Stimulated activated naive CD4-positive, alpha-beta T cell (primary cell): ENCODE measurements around the gene ASRGL1.

ENCODE experiments used
- DNase-seq, 6 experiments: peaks; one replicate each; lab custom pipeline; 2025; lab: John Stamatoyannopoulos, UW

ASRGL1 gene

DNA sequence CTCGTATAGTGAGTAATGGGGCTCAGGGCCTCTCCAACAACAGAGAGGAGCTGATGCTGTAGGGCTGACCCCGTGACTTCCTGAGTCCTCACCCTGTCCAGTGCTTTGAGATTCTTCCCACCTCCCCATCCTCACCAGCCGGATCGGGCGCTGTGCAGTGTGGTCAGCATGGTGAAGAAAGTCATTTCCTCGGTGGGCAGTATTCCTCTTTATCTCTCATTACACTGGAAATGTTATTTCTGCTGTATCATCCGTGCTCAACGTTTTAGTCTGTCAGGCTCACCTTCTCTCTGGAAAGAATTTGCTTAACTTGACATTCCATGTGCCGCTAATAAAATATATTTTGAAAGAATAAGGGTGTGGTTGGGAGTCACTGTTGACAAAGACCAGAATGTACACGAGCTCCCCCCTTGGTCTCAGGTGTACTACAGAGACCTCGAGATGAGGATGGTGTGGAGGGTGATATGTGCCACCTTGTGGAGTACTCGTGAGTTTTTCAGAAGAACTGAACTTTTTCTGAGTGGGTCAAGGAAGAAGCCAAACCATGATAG, 55.9 kb downstream of the ASRGL1 start:
- peak in 3 of 6 experiments; percentile 12 to 37 (median 32) for DNase-seq

DNA sequence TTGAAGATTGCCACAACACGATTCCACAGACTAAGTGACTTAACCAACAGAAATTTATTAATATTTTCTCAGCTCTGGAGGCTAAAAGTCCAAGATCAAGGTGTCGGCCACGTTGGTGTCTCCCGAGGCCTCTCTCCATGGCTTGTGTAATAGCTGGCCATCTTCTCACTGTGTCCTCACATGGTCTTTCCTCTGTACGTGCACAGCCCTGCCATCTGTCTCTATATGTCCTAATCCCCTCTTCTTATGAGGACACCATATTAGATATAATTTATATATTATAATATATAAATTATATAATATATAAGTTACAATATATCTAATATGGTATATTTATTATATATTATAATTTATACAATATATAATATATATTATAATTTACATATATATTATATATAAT, 56.5 kb downstream of the ASRGL1 start:
- no peak for DNase-seq

DNA sequence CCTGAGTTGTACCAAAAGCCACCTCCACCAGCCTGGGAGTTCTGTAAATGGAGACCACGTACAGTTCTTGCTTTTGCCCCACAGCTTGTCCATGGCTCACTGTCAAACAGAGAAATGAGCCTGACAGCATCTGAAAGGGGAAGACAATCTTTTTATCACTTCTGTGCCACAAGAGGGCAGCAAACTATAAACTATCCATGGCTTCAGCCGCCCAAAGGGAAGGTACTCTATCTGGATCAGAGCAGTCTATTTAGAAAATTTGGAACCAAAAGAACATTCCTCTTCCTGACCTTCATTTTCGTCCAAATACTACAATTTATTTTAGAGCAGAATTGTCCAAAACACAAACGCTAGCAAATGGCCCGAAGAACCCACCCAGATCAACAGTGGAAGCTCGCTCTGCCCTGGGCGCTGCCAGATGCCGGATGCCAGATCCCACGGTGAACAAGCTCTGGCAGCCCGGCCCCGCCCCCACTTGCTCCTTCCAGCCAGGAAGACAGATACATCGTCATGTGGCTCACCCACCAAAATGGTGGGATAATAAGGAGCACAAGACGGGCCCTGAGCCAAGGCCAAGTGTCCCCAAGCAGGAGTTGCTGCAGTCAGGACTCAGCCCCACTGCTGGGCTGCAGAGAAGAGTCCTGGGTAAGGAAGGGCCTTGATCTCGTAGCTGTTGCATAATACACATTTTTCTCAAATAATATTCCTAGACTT, 57.7 kb downstream of the ASRGL1 start:
- DNase-seq, result peak; percentile 14 to 60 (median 35)

DNA sequence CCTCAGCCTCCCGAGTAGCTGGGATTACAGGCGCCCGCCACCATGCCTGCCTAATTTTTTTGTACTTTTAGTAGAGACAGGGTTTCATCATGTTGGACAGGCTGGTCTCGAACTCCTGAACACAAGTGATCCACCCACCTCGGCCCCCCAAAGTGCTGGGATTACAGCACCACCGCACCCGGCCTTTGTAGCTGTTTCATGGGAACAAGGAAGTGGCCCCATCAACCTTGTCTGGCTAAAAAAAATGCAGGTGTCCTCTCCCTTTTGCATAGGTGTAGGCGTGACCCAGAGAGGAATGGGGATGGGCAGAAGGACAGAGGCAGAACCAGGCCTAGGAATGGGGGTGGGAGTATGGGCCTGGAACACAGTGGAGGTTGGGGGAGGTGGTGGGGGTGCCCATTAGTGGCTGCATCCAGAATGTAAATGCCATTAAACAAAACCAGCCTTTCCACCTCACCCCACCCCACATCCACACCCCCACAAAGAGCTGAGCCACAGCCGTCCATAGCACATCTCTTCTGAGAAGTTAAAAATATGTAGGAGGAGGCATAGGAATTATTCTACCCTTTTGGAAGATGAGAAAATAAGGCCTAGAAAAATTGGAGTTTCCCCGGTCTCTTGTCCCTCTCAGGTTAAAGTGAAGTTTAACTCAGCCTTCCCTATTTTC, 58.8 kb downstream of the ASRGL1 start:
- DNase-seq, result no peak

DNA sequence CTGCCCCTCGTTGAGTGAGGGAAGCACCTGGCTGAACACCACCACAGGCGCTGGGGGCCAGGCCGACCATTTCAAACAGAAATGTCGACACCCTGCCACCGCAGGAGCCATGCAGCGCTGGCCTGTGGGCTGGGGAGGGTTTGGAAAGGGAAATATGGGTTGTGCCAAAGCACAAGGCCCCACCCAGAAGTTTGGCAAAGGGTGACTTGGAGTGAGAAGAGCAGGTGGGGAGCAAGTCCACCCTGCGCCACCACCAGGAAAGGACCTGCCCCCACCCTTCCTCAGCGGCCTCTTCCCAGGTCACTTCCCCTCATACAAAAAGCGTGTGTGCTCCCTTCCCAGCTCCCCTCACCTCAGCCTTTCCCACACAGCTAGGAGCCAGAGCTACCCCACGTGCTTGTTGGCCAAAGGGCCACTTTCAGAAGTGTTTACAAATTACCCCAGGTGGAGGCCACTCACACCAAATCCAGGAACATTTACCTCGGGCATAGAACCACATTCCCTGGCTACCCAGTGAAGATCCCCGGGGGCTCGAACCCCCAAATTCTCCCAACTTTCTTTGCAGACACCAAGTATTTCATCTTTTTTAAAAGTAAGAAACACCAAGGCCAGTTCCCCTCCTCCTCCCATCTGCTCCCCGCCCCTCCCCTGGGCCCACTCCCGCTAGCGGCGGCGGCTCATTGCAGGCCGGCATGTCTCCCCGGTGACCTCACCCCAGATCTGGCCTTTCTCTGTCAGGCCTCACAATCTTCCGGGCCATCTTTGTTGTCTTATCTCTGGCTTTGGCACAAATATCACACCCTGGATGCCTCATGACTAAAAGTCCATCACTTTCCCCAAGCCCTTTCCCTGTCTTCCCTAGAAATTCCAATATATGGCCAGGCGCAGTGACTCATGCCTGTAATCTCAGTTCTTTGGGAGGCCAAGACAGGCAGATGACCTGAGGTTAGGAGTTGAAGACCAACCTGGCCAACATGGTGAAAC, 61.1 kb downstream of the ASRGL1 start:
- DNase-seq, result no peak

DNA sequence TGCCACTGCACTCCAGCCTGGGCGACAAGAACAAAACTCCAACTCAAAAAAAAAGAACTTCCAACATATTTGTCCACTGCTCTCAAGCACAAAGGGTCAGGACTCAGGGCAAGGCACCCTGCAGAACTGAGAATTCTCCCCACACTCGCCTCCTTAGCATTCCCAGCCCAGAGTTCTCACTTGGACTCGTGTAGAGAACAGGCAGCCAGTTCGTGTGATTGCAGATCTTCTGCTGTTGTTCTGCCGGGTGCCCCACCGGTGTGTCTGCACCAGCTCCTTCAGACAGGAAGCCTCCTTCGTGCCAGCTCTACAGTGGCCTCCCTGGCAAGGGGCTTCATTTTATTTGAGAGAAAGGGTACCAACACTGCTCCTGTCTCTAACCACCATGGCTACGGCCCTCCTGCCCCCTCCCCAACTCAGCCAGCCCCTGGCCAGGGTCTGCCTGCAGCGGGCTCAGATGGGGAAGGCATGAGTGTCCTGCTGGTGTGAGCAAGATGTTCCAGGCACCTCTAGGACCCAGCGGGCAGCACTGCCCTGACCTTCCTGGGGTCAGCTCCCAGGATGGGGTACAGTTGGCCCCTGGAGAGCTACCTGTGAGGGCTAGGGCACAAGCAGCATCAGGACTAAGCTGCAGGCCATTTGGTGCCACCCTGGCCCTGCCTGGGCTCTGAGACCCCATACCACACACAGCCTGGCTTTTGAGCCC, 62.1 kb downstream of the ASRGL1 start:
- DNase-seq, result peak in 2 of 6 experiments; percentile 6 to 30

DNA sequence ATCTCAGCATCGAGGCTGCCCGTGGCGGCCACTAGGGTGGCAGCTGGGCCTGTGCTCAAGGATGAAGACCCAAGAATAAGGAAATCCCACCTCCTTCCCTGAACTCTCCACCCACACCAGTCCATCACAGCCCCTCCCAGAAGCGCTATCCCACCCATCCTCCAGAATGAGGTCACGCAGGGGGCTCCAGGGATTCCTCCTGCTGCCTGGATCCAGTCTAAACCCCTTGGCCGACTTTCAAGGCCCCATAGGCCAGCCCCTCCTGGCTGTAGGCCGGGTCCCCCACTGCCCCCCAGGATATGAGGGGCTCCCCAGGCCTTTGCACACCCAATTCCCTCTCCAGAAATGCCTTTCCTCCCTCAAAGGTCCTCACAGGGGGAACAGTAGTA, 62.6 kb downstream of the ASRGL1 start:
- DNase-seq, result no peak

DNA sequence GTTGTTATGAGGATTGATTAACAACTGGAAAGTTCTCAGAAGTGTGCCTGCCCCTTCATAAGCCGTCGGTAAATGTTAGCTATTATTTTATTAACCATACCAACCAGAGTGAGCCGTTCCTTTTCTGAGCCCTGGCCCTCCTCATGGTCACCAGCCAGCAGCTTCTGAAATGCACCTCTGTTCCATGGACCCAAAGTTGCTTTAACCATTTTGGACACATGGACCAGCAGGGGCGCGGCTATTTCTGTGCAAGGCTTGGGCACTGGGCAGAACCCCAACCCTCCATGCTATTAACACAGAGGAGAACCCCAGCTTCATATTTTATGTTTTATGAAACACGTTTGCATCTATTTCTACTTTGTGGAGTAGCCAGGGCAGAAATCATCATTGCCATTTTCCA, 63.0 kb downstream of the ASRGL1 start:
- no peak for DNase-seq

DNA sequence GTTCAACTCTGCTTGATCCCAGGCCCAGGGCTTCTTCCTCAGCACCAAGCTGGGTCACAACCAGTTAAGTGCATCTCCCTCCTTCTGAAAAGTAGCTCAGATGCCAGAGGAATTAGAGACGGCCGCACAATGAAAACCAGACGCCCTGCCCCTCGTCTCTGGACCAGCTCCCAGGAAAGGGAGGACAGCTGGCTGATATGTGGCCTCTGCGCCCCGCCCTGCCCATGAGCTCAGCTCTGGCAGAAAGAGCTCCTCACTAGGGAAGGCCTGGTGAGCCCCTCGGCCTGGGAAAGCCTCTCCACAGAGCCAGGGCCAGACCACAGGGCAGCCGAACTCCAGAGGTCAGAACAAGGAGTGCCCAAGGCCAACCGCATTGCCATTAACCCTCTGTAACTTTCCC, 63.5 kb downstream of the ASRGL1 start:
- DNase-seq, result no peak

DNA sequence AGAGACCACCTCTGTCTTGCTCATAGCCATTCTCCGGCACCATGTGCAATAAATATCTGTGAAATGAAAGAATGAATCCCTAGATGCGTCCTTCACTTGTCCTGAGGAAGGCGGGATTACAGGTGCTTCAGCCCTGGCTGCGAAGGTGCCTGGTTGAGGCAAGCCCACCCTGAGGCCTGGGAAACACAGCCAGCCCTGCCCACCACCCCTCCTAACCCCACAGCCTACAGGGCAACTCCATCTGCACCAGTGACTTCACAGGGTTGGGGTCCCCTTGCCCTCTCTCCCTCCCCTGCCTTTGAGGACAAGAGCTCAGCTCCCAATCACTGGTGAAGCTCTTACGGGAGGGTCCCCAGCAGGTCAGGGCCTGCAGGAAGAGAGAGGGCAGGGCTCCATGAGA, 64.1 kb downstream of the ASRGL1 start:
- DNase-seq, result no peak

DNA sequence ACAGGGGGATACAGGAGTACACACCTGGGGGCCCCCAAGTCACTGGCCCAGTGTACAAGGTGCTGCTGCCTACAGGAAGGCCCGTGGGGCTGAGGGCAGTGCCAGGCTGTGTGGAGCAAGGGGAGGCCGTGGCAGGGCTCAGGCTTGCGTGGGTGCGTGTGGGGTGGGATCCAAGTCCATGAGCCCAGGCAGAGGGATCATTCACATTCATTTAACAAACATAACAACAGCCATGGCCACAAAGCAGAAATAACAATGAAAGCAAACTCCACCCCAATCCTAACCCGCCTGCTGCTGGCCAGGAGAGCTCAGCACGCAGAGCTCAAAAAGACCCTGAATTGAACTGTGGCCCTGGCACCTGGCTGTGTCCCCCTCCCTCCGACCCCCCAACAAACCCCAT, 64.6 kb downstream of the ASRGL1 start:
- DNase-seq, result no peak

DNA sequence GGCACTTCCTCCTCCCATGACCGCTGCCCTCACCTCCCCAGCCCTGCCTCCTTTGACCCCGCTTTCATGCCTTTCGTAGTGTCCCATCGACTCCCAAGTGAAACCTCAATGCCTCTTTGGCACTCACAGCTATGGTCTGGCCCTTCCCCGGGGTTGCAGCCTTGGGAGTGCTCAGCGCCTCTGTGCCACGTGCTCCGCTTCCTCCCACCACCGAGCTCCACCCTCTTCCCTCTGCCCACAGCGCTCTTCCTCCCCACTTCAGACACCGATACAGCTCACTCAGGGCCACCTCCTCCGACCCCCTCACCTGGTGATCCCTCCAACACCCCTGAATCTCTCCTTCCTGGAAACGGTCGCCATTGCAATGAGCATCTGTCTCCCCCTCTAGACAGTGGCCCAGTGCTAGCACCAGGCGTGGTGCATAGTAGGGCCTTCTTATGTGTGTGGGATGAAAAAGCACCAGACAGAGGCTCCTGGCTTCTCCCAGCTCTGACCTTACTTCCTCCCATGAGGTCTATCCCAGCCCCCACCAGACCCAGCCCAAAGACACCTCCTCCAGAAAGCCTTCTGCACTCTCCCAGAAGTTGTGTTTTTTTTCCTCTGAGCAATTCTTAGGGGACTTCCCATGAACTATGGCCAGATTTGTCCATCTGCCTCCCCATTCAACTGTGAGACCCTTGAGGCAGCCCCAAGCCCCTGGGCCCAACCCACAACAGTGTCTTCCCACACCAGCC, 65.1 kb downstream of the ASRGL1 start:
- peak in 5 of 6 experiments; percentile 11 to 55 (median 27) for DNase-seq

DNA sequence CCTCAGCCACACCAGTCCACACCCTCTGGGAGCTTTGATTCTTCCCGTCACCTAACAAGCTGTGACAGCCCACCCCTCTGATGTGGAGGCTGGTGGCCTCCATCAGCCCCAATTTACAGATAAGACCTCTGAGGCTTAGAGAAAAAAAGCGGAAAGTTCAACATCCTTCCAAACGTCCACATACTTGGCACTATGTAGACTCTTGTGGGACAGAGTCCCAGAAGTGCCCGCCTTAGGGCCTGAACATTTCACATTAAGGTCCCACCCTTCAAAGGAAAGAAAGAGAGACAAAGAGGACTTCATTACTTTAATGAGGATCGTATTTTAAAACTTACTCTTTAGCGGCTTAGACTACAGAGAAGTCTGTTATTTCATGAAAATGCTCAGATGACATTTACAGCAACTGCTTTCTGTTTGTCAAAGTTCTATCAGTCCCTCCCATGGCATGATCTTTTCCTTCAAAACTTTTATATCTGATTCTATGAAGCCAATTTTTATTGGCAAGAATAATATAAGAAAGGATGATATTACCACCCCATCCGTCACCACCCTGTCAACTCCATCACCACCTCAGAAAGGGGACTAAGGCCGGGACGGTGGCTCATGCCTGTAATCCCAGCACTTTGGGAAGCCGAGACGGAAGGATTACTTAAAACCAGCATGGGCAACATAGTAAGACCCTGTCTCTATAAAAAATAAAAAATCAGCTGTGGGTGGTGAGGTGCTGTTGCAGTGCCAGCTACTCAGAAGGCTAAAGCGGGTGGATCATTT, 65.9 kb downstream of the ASRGL1 start:
- no peak for DNase-seq

DNA sequence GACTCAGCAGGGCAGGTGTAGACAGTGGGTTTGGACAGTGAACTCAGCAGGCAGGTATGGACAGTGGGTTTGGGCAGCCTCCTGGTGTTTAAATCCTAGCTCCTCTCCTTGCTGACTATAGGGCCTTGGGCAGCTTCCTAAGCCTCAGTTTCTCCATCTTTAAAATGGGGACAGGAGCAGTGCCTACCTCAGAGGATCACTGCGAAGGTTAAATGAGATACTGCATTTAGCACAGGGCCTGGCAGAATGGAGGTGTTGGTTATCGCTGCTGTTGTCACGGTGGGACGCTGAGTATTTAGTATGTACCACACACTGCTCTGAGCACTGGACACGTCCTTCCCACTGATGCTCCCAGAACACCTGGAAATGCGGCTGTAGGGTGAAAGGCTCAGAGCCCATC, 67.2 kb downstream of the ASRGL1 start:
- DNase-seq, result no peak

DNA sequence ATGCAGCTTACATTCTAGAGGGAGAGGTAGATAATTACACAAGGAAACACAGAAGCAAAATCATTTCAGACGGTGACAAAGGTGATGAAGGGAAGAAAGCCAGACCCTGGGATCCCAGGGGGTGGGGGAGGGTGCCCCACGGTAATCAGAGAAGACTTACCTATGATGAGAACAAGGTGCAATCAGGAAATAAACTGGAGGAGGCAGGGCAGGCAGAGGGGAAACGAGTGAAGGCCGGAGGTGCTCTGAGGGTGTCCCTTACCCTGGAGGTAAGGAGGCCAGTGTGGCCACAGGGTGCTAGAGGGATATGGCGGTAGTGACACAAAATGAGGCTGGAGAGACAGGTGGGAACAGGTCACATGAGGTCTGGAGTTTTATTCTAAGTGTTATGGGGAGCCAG, 67.7 kb downstream of the ASRGL1 start:
- no peak for DNase-seq

DNA sequence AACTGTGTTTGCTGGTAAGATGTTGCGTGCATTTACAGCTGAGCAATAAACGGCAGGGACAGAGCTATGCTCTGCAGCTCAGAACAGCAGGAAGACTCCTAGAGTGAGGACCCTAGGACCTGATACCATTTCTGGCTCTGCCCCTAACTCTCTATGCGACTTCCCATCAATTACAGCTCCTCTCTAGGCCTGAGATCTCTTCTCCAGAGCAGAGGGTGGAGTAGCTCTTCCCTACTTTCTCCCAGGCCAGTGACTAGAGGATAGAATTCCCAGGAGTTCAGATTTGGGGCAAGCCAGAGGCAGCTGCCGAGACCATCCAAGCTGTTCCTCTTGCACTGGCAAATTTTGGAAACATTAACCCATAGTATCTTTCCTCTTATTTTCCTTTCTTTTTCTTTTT, 68.8 kb downstream of the ASRGL1 start:
- no peak for DNase-seq

DNA sequence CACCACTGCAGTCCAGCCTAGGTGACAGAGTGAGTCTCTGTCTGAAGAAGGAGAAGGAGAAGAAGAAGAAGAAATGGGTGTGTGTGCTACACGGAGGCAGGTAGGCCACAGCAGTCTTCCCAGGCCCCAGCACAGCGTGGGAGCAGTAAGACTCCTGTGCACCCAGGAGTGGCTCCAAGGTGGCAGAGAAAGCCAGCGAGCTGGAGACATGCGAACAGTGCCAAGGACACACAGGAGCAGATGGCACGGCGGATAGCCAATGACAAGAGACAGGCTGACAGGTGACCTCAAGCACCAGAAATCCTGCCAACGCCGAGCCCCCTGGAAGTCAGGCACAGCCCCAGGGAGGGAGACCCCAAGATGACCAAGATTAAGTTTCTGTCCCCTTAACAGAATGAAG, 72.6 kb downstream of the ASRGL1 start:
- no peak for DNase-seq

DNA sequence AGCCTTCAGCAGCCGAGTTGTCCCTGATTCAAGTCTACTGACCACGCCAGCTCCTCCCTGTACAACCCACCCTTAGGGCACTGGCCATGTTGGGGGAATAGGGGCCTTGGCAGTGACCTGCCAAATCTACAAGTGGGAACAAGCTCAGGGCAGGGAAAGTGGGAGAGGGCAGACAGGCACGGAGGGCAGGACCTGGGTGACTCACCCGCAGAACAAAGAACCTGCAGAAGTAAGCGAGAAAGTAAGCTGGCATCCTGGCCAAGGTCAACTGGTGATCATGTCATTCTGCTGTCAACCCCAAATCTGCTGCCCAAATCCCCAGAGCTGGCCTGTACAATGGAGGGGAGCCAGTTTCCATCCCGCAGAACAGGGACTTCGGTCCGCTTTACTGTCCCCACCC, 73.7 kb downstream of the ASRGL1 start:
- DNase-seq, result no peak

DNA sequence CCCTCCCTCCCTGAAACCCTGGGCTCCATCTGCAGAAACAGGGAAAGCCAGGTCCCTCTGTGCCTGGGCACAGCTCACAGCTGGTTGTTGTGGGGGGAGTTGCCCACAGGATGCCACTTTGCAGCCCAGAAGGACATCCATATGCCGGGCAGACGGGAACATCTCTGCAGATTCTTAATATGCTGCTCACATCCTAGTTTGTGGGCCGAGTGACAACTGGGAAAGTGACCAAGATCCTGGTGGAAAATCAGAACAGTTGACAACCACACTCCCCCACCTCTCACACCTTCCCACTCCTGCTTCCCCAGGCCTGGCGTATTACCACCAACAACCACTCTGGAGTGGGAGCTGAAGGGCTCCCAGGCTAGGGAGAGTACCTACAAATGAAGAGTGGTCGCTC, 74.3 kb downstream of the ASRGL1 start:
- no peak for DNase-seq

DNA sequence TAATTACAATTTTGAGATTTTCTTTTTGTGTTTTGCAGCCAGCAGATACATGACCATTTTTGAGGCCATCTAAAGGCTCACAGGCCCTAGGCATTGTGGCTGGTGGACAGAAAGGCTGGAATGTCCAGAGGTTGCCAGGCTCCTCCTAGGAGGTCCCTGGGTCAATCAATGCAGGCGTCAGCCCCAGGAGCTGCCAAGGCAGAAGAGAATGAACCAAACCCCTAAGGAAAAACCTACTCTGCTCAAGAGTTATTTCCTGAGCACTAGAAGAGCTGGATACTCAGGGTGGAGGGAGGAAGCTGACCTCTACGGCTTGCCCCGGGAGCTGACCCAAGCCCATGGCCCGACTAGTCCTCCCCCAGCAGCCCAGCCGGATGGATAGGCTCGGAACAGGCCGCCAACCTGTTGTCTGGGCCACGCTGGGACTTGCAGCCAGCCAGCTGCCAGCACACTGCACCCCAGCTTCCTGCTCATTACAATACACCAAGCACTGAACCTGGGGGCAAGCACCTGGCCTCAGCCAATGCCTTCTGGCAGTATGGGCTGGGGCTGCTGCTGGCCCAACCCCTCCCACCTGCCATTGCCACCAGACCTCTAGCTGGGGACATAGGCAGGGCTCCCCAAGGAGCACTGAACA, 75.9 kb downstream of the ASRGL1 start:
- no peak for DNase-seq
